Rectal smooth muscle tissue (tissue), 1 donor: ENCODE data around the gene CDH15.
A peak's percentile ranks its signal among the peaks of the same experiment; 100 is the strongest.

Experiments used
- H3K27ac ChIP-seq: one replicate; pipeline ENCODE4 v1.7.0; 2013; ENCODE audit warnings: low read depth, low read length, inconsistent platforms
- H3K27me3 ChIP-seq: one replicate; pipeline ENCODE4 v1.7.0; 2013; ENCODE audit warnings: low read length; ENCODE audit not compliant: control insufficient read depth, insufficient read depth
- H3K36me3 ChIP-seq: one replicate; pipeline ENCODE4 v1.7.0; 2013; ENCODE audit warnings: low read length; ENCODE audit not compliant: control insufficient read depth, insufficient read depth
- H3K4me1 ChIP-seq: one replicate; pipeline ENCODE4 v1.7.0; 2013; ENCODE audit warnings: low read length; ENCODE audit not compliant: control insufficient read depth, insufficient read depth
- H3K4me3 ChIP-seq: one replicate; pipeline ENCODE4 v1.7.0; 2013; ENCODE audit warnings: low read length
- H3K9ac ChIP-seq: one replicate; pipeline ENCODE4 v1.7.0; 2013; ENCODE audit warnings: low read length

Gene CDH15

GRCh38 chr16:89217388-89218191 is 46.0 kb downstream of the CDH15 start, which contains the start of gene ZNF778:
Gene ZNF778 (plus strand): TSS chr16:89217703. CDS start chr16:89221128, 3,425 bp downstream.
- Histone ChIP-seq H3K36me3 (peaks cover 11% of the 10 kb centered on the region), H3K27me3 (no peaks in the 10 kb centered on the region), H3K9ac (peak within 1 kb of the TSS; percentile 97), H3K4me1 (peaks cover 5% of the 10 kb centered on the region), H3K4me3 (peak within 1 kb of the TSS; percentile 96), H3K27ac (peak within 1 kb of the TSS; percentile 98)

- no peak overlapping the region for H3K4me3 ChIP-seq
- H3K4me1 ChIP-seq: peaks cover 5% of the 10 kb centered on the region
- H3K9ac ChIP-seq: no peak overlapping the region
- no peaks in the 10 kb centered on the region for H3K27me3 ChIP-seq
- H3K36me3 ChIP-seq: peaks cover 22% of the 10 kb centered on the region
- no peak overlapping the region for H3K27ac ChIP-seq
Observed at GRCh38 chr16:89219365-89219764, 47.8 kb downstream of the CDH15 start.

- Histone ChIP-seq H3K27ac (no peak overlapping the region), H3K36me3 (peaks cover 30% of the 10 kb centered on the region), H3K27me3 (no peaks in the 10 kb centered on the region), H3K9ac (no peak overlapping the region), H3K4me1 (peaks cover 3% of the 10 kb centered on the region), H3K4me3 (no peak overlapping the region)
Observed at GRCh38 chr16:89221604-89222003, 50.1 kb downstream of the CDH15 start.

GRCh38 chr16:89222931-89223330 is 51.4 kb downstream of the CDH15 start:
- H3K4me3 ChIP-seq: no peak overlapping the region
- no peak overlapping the region for H3K9ac ChIP-seq
- no peak overlapping the region for H3K27ac ChIP-seq
- peaks cover 43% of the 10 kb centered on the region for H3K36me3 ChIP-seq
- H3K27me3 ChIP-seq: no peaks in the 10 kb centered on the region
- no peaks in the 10 kb centered on the region for H3K4me1 ChIP-seq

GRCh38 chr16:89224665-89225064 is 53.1 kb downstream of the CDH15 start:
- Histone ChIP-seq H3K4me3 (no peak overlapping the region), H3K36me3 (peaks cover 54% of the 10 kb centered on the region), H3K4me1 (no peaks in the 10 kb centered on the region)

GRCh38 chr16:89230255-89230654 is 58.7 kb downstream of the CDH15 start:
- Histone ChIP-seq H3K9ac (no peak overlapping the region), H3K36me3 (peaks cover 53% of the 10 kb centered on the region), H3K4me3 (no peak overlapping the region), H3K27ac (no peak overlapping the region), H3K4me1 (no peaks in the 10 kb centered on the region), H3K27me3 (no peaks in the 10 kb centered on the region)

More at GRCh38 chr16:89224665-89225064, 53.1 kb downstream of the CDH15 start:
- Histone ChIP-seq H3K9ac (no peak overlapping the region), H3K27me3 (no peaks in the 10 kb centered on the region), H3K27ac (no peak overlapping the region)

- H3K4me3 ChIP-seq: no peak overlapping the region
- H3K9ac ChIP-seq: no peak overlapping the region
- H3K27me3 ChIP-seq: no peaks in the 10 kb centered on the region
- H3K36me3 ChIP-seq: peaks cover 44% of the 10 kb centered on the region
- H3K4me1 ChIP-seq: no peaks in the 10 kb centered on the region
- H3K27ac ChIP-seq: no peak overlapping the region
Observed at GRCh38 chr16:89232107-89232506, 60.6 kb downstream of the CDH15 start.

- Histone ChIP-seq H3K36me3 (peaks cover 27% of the 10 kb centered on the region), H3K4me3 (no peak overlapping the region), H3K4me1 (no peaks in the 10 kb centered on the region), H3K27me3 (no peaks in the 10 kb centered on the region), H3K9ac (no peak overlapping the region), H3K27ac (no peak overlapping the region)
Observed at GRCh38 chr16:89233678-89234490, 62.3 kb downstream of the CDH15 start.

GRCh38 chr16:89237733-89238132 is 66.2 kb downstream of the CDH15 start:
- no peaks in the 10 kb centered on the region for H3K4me1 ChIP-seq
- H3K27ac ChIP-seq: no peak overlapping the region
- H3K36me3 ChIP-seq: peaks cover 7% of the 10 kb centered on the region
- no peaks in the 10 kb centered on the region for H3K27me3 ChIP-seq
- H3K9ac ChIP-seq: no peak overlapping the region
- no peak overlapping the region for H3K4me3 ChIP-seq

GRCh38 chr16:89241187-89242007 is 69.8 kb downstream of the CDH15 start:
- H3K4me1 ChIP-seq: peaks cover under 1% of the 10 kb centered on the region
- peak overlapping the region; percentile 58 for H3K9ac ChIP-seq
- peak overlapping the region; percentile 91 for H3K27ac ChIP-seq
- H3K4me3 ChIP-seq: peak overlapping the region; percentile 89
- no peaks in the 10 kb centered on the region for H3K27me3 ChIP-seq
- H3K36me3 ChIP-seq: no peaks in the 10 kb centered on the region

GRCh38 chr16:89242795-89243200 is 71.2 kb downstream of the CDH15 start:
- H3K4me1 ChIP-seq: peaks cover 5% of the 10 kb centered on the region
- H3K4me3 ChIP-seq: no peak overlapping the region
- H3K27ac ChIP-seq: no peak overlapping the region
- no peak overlapping the region for H3K9ac ChIP-seq
- no peaks in the 10 kb centered on the region for H3K27me3 ChIP-seq
- no peaks in the 10 kb centered on the region for H3K36me3 ChIP-seq

- Histone ChIP-seq H3K4me1 (peaks cover 5% of the 10 kb centered on the region), H3K9ac (no peak overlapping the region), H3K36me3 (no peaks in the 10 kb centered on the region), H3K27ac (no peak overlapping the region), H3K4me3 (no peak overlapping the region), H3K27me3 (no peaks in the 10 kb centered on the region)
Observed at GRCh38 chr16:89243664-89244063, 72.1 kb downstream of the CDH15 start.
